Osteoblast (primary cell): ENCODE data around the gene AFF1. TPM values are rescaled to one million over a fixed set of nuclear protein-coding genes. Genes with fewer than 3 reads are reported as not detected.

Experiments used
- DNase-seq: peaks from one replicate; pipeline ENCODE4 v3.0.0; 2011; ENCODE audit warnings: low spot score, mixed read lengths; ENCODE audit not compliant: insufficient read length; ENCODE audit errors: missing footprints
- H2AFZ ChIP-seq: 2 replicates; pipeline ENCODE4 v1.6.0; 2011; ENCODE audit warnings: mild to moderate bottlenecking, low read length
- H3K27ac ChIP-seq: 2 replicates; pipeline ENCODE4 v1.5.1; 2011; ENCODE audit warnings: mild to moderate bottlenecking, low read depth, low read length, moderate library complexity
- H3K27me3 ChIP-seq: 2 replicates; pipeline ENCODE4 v1.6.0; 2012; ENCODE audit warnings: mild to moderate bottlenecking, control low read depth, inconsistent platforms, low read length, moderate library complexity; ENCODE audit not compliant: insufficient read depth
- H3K36me3 ChIP-seq: 2 replicates; pipeline ENCODE4 v1.5.1; 2011; ENCODE audit warnings: mild to moderate bottlenecking, low read length, control low read depth, moderate library complexity; ENCODE audit not compliant: insufficient read depth
- H3K4me1 ChIP-seq: 2 replicates; pipeline ENCODE4 v1.5.1; 2011; ENCODE audit warnings: mild to moderate bottlenecking, low read length, control low read depth, moderate library complexity; ENCODE audit not compliant: insufficient read depth
- H3K4me2 ChIP-seq: 2 replicates; pipeline ENCODE4 v1.6.0; 2011; ENCODE audit warnings: mild to moderate bottlenecking, low read length; ENCODE audit not compliant: insufficient read depth
- H3K4me3 ChIP-seq: fragments of 200-600 bp; sonication (generic); 3 replicates; pipeline ENCODE4 v1.5.1; 2012; ENCODE audit warnings: mild to moderate bottlenecking, low read length, inconsistent platforms; ENCODE audit not compliant: insufficient read depth
- H3K79me2 ChIP-seq: 2 replicates; pipeline ENCODE4 v1.6.0; 2012; ENCODE audit warnings: mild to moderate bottlenecking, low read length, control low read depth, inconsistent platforms; ENCODE audit not compliant: insufficient read depth
- H3K9me3 ChIP-seq: 2 replicates; pipeline ENCODE4 v1.5.1; 2011; ENCODE audit warnings: low read depth, low read length, control low read depth
- H4K20me1 ChIP-seq: 2 replicates; pipeline ENCODE4 v1.6.0; 2012; ENCODE audit warnings: mild to moderate bottlenecking, low read length, control low read depth; ENCODE audit not compliant: insufficient read depth
- CTCF ChIP-seq: IDR thresholded peaks from 2 replicates; pipeline ENCODE4 v1.5.1; 2011; ENCODE audit warnings: mild to moderate bottlenecking, low read depth, low read length, moderate library complexity; ENCODE audit errors: extremely low read depth
- total RNA-seq: library from RNA; depleted of rRNA; stranded (reverse); fragments of >200 nt; gene quantifications from 2 replicates; pipeline ENCODE4 v1.2.3, GENCODE V29; 2012

AFF1 gene
- total RNA-seq, 1 donor = 19.5 TPM

- H4K20me1 ChIP-seq = no peaks in the 10 kb centered on the region
- peaks cover 4% of the 10 kb centered on the region for H3K4me1 ChIP-seq
- DNase-seq = no peak
- TF ChIP-seq CTCF = no peak
- H3K79me2 ChIP-seq = no peaks in the 10 kb centered on the region
- no peaks in the 10 kb centered on the region for H3K27me3 ChIP-seq
- H3K4me2 ChIP-seq = no peak overlapping the region
- H3K4me3 ChIP-seq = no peak overlapping the region
- no peaks in the 10 kb centered on the region for H3K36me3 ChIP-seq
- no peak overlapping the region for H3K27ac ChIP-seq
- no peak overlapping the region for H2AFZ ChIP-seq
- H3K9me3 ChIP-seq = no peaks in the 10 kb centered on the region
These were observed 253.2 kb downstream of the AFF1 start for GRCh38 chr4:87188048-87188447.

- Histone ChIP-seq H3K79me2 (no peaks in the 10 kb centered on the region), H3K9me3 (no peaks in the 10 kb centered on the region), H3K4me1 (peaks cover 4% of the 10 kb centered on the region), H3K27me3 (no peaks in the 10 kb centered on the region), H3K27ac (no peak overlapping the region), H3K4me2 (no peak overlapping the region), H4K20me1 (no peaks in the 10 kb centered on the region), H3K4me3 (no peak overlapping the region), H3K36me3 (no peaks in the 10 kb centered on the region), H2AFZ (no peak overlapping the region)
- no peak for DNase-seq
- no peak for TF ChIP-seq CTCF
These were observed 254.1 kb downstream of the AFF1 start for GRCh38 chr4:87188932-87189331.

Other genes starting within 250 kb of the AFF1 start
- not detected in 2 replicates for gene SLC10A6, start 85.6 kb upstream of the AFF1 start, total RNA-seq
- gene C4orf36, start 42.6 kb upstream of the AFF1 start, total RNA-seq = 0.72 and 0.88 TPM in 2 replicates